SK-N-MC (cell line): ENCODE data around the gene GSG1L.

Source experiments
- EZH2 ChIP-seq: fragments of 200-600 bp; sonication (generic); IDR thresholded peaks from one replicate; pipeline ENCODE4 v1.6.1; 2017; ENCODE audit warnings: antibody characterized with exemption
- FOXP2 ChIP-seq: optimal IDR thresholded peaks from 2 replicates; pipeline ENCODE3; 2011; ENCODE audit warnings: mild to moderate bottlenecking, moderate library complexity; ENCODE audit not compliant: insufficient read depth; ENCODE audit errors: extremely low read length, control extremely low read depth
- POLR2AphosphoS5 ChIP-seq: IDR thresholded peaks from 2 replicates; pipeline ENCODE4 v1.6.1; 2012; ENCODE audit warnings: mild to moderate bottlenecking, low read depth, low read length, borderline replicate concordance

- TF ChIP-seq EZH2 = no peak
- TF ChIP-seq POLR2AphosphoS5 = no peak
- no peak for TF ChIP-seq FOXP2
Measured at GRCh38 chr16:27805828-27806351, 257.6 kb downstream of the GSG1L start.
